Right ventricle myocardium superior (tissue), 1 donor: Measurements from ENCODE around the gene P2RX7. TPM values are rescaled to one million over a fixed set of nuclear protein-coding genes. Genes with fewer than 3 reads are reported as not detected.
"Not testable (repeated sequence)": the region's sequence is repeated elsewhere in the genome, so short reads cannot be mapped to it uniquely, and the experiment has no call there.

ENCODE experiments used
- ATAC-seq: fragments of 200-7000 bp; cut with Tn5 transposase; one replicate; pipeline ENCODE4 v1.9.1; 2020; ENCODE audit warnings: mild to moderate bottlenecking; ENCODE audit not compliant: poor library complexity
- DNase-seq: peaks from one replicate; pipeline ENCODE4 v3.0.0-alpha.2; 2020
- intact Hi-C: fragments of 100-400 bp; cut with DNase I; formaldehyde crosslinking; loops from one replicate; pipeline ENCODE4 v1.11.2; 2022
- total RNA-seq: library from RNA; stranded (reverse); fragmentation: NEBNext Ultra II Directional; extraction: Animal tissue kit (Norgen Biotek cat#: 25700); gene quantifications from one replicate; pipeline ENCODE4 v1.2.1, GENCODE V29; 2021
- donor health status: DM: no; HTN: yes; CAD: no; lungs with severe emphysema.

Gene P2RX7
- total RNA-seq, 1 donor from 2014 or later: 1.7 TPM

- no peak for ATAC-seq
- no peak for DNase-seq
- intact Hi-C loops: no loop called here
These were observed 29.7 kb downstream of the P2RX7 start for GRCh38 chr12:121162384-121162783.

- DNase-seq: no peak
- intact Hi-C loops: no loop called here
- ATAC-seq: no peak
These were observed 30.3 kb downstream of the P2RX7 start for GRCh38 chr12:121162985-121163384.

GRCh38 chr12:121164839-121165238, 32.2 kb downstream of the P2RX7 start:
- ATAC-seq, intact Hi-C loops, DNase-seq: not testable (repeated sequence)

GRCh38 chr12:121165316-121165715, 32.6 kb downstream of the P2RX7 start:
- DNase-seq: no peak
- intact Hi-C loops: no loop called here
- no peak for ATAC-seq

- intact Hi-C loops: no loop called here
- no peak for ATAC-seq
- no peak for DNase-seq
These were observed 33.7 kb downstream of the P2RX7 start for GRCh38 chr12:121166356-121166755.

- no peak for DNase-seq
- intact Hi-C loops: no loop called here
- no peak for ATAC-seq
These were observed 34.6 kb downstream of the P2RX7 start for GRCh38 chr12:121167232-121167820.

GRCh38 chr12:121167951-121168350, 35.3 kb downstream of the P2RX7 start:
- intact Hi-C loops: no loop called here
- ATAC-seq (no peak), DNase-seq (no peak)

GRCh38 chr12:121170151-121170550, 37.5 kb downstream of the P2RX7 start:
- intact Hi-C loops: no loop called here
- no peak for ATAC-seq
- DNase-seq: no peak

- no peak for ATAC-seq
- intact Hi-C loops: no loop called here
- no peak for DNase-seq
These were observed 38.1 kb downstream of the P2RX7 start for GRCh38 chr12:121170611-121171260.

- intact Hi-C loops: no loop called here
- ATAC-seq (no peak), DNase-seq (no peak)
These were observed 39.5 kb downstream of the P2RX7 start for GRCh38 chr12:121172145-121172544.

- ATAC-seq (peak; percentile 51), DNase-seq (no peak)
- intact Hi-C loops: no loop called here
These were observed 42.9 kb downstream of the P2RX7 start for GRCh38 chr12:121175383-121176119.

- ATAC-seq (no peak), DNase-seq (no peak)
- intact Hi-C loops: no loop called here
These were observed 44.3 kb downstream of the P2RX7 start for GRCh38 chr12:121176826-121177529.

GRCh38 chr12:121181181-121181580, 48.5 kb downstream of the P2RX7 start:
- intact Hi-C loops: no loop called here
- ATAC-seq (no peak), DNase-seq (no peak)

GRCh38 chr12:121182222-121182893, 49.7 kb downstream of the P2RX7 start:
- intact Hi-C loops: no loop called here
- no peak for ATAC-seq
- no peak for DNase-seq

GRCh38 chr12:121184425-121184824, 51.7 kb downstream of the P2RX7 start:
- ATAC-seq (no peak), DNase-seq (no peak)
- intact Hi-C loops: no loop called here

- intact Hi-C loops: no loop called here
- ATAC-seq (no peak), DNase-seq (no peak)
These were observed 52.6 kb downstream of the P2RX7 start for GRCh38 chr12:121184984-121185889.

- intact Hi-C loops: no loop called here
- no peak for ATAC-seq
- DNase-seq: no peak
These were observed 54.1 kb downstream of the P2RX7 start for GRCh38 chr12:121186826-121187225.

- ATAC-seq (no peak), DNase-seq (no peak)
- intact Hi-C loops: no loop called here
These were observed 54.8 kb downstream of the P2RX7 start for GRCh38 chr12:121187501-121187900.
